H1 (cell line): ENCODE measurements around the gene TMA7B.

Experiments used
- CHD7 ChIP-seq: fragments of 300-600 bp; sonication (generic); IDR thresholded peaks from 2 replicates; pipeline ENCODE4 v1.7.1; 2012; ENCODE audit warnings: low read length, moderate library complexity, mild to moderate bottlenecking, inconsistent platforms; ENCODE audit not compliant: insufficient replicate concordance
- CREB1 ChIP-seq: IDR thresholded peaks from 2 replicates; pipeline ENCODE4 v1.6.1; 2012; ENCODE audit warnings: inconsistent platforms
- FOSL1 ChIP-seq: IDR thresholded peaks from 2 replicates; pipeline ENCODE4 v1.6.1; 2011; ENCODE audit warnings: mild to moderate bottlenecking, low read depth, low read length, moderate library complexity; ENCODE audit not compliant: insufficient read depth
- GTF2F1 ChIP-seq: IDR thresholded peaks from 2 replicates; pipeline ENCODE4 v1.6.1; 2012; ENCODE audit warnings: low read depth, low read length, improper control_type of control experiment, borderline replicate concordance
- POLR2AphosphoS5 ChIP-seq: IDR thresholded peaks from 2 replicates; pipeline ENCODE4 v1.6.1; 2011; ENCODE audit warnings: low read depth, low read length
- RFX5 ChIP-seq: IDR thresholded peaks from 2 replicates; pipeline ENCODE4 v1.6.1; 2011; ENCODE audit warnings: low read depth, low read length, improper control_type of control experiment, borderline replicate concordance
- SP2 ChIP-seq: IDR thresholded peaks from 2 replicates; pipeline ENCODE4 v1.6.1; 2012; ENCODE audit warnings: mild to moderate bottlenecking, low read length, inconsistent platforms
- SRF ChIP-seq: IDR thresholded peaks from 2 replicates; pipeline ENCODE4 v1.6.1; 2011; ENCODE audit warnings: mild to moderate bottlenecking, low read depth, low read length, moderate library complexity
- SUZ12 ChIP-seq: fragments of 200-600 bp; sonication (generic); IDR thresholded peaks from 2 replicates; pipeline ENCODE4 v1.6.1; 2012; ENCODE audit warnings: mild to moderate bottlenecking, inconsistent platforms, low read length, moderate library complexity, mixed read lengths
- TAF1 ChIP-seq: IDR thresholded peaks from 2 replicates; pipeline ENCODE4 v1.6.1; 2011; ENCODE audit warnings: mild to moderate bottlenecking, low read depth, low read length
- TEAD4 ChIP-seq: IDR thresholded peaks from 2 replicates; pipeline ENCODE4 v1.6.1; 2012; ENCODE audit warnings: low read depth, low read length, inconsistent platforms, mixed read lengths
- TF ChIP-seq, protein P1 (sequence below): IDR thresholded peaks from 2 replicates; pipeline ENCODE4 v1.6.1; 2012; ENCODE audit warnings: inconsistent platforms

DNA sequence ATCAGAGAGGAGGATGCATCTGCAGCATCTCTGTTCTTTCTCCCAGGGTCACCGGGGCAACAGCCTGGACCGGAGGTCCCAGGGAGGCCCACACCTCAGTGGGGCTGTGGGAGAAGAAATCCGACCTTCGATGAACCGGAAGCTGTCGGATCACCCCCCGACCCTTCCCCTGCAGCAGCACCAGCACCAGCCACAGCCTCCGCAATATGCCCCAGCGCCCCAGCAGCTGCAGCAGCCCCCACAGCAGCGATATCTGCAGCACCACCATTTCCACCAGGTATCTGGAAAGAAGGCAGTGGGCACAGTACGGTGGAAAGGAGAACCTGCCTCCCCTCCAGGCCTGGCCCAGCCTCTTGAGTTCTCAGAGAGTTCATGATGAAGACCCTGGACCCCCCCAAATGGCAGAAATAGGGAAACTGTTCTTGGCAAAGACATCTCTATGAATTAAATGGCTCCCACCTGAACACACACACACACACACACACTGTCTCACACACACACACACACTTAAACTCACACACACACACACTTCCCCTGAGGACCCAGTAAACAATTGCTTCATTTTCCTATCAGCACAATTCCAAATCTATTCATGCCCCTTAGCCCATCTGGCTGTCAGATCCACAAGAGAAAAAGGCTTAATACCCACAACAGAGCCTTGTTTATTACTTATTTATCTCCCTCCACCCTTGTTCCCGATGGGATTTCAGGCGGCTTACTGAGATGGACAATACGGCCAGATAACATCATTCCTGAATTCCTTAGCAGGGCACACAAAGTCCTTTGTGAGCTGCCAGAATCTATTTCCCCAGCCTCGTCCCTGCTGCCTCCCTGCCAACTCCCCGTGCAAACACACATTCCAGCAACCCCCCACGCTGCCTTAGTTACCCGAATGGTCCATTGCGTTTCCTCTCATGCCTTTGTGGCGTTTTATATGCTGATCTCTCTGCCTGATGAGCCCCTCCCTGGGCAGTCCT lies 8.1 kb downstream of the TMA7B start:
- TF ChIP-seq SP2 = no peak
- no peak for TF ChIP-seq GTF2F1
- TF ChIP-seq, protein P1, sequence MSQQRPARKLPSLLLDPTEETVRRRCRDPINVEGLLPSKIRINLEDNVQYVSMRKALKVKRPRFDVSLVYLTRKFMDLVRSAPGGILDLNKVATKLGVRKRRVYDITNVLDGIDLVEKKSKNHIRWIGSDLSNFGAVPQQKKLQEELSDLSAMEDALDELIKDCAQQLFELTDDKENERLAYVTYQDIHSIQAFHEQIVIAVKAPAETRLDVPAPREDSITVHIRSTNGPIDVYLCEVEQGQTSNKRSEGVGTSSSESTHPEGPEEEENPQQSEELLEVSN = no peak
- TF ChIP-seq CHD7 = no peak
- no peak for TF ChIP-seq FOSL1
- no peak for TF ChIP-seq SUZ12
- TF ChIP-seq RFX5 = no peak
- no peak for TF ChIP-seq POLR2AphosphoS5
- TF ChIP-seq TEAD4 = peak; percentile 77
- TF ChIP-seq TAF1 = no peak
- no peak for TF ChIP-seq SRF
- no peak for TF ChIP-seq CREB1
